Measurements from ENCODE around the gene FBRSL1. TPM values are rescaled to one million over a fixed set of nuclear protein-coding genes. Genes with fewer than 3 reads are reported as not detected.
"Not testable (repeated sequence)": the region's sequence is repeated elsewhere in the genome, so short reads cannot be mapped to it uniquely, and the experiment has no call there.

Gene FBRSL1
- total RNA-seq, 1 experiment from 2014 or later: 15.7 TPM

- Histone ChIP-seq H3K27ac (no peak overlapping the region), H3K9me3 (replicated peaks) (no peaks in the 10 kb centered on the region), H3K4me1 (no peaks in the 10 kb centered on the region), H3K4me3 (no peak overlapping the region), H3K36me3 (no peaks in the 10 kb centered on the region), H3K27me3 (no peaks in the 10 kb centered on the region)
- DNase-seq: no peak
These were observed 15.7 kb upstream of the FBRSL1 start for GRCh38 chr12:132474237-132474741.

- not testable (repeated sequence) for H3K9me3 ChIP-seq (replicated peaks); H3K27ac ChIP-seq; H3K4me3 ChIP-seq; DNase-seq; H3K27me3 ChIP-seq; H3K4me1 ChIP-seq; H3K36me3 ChIP-seq
These were observed 15.1 kb upstream of the FBRSL1 start for GRCh38 chr12:132474799-132475303.

GRCh38 chr12:132475304-132476037 lies 14.5 kb upstream of the FBRSL1 start:
- Histone ChIP-seq H3K4me1 (no peaks in the 10 kb centered on the region), H3K4me3 (no peak overlapping the region), H3K27me3 (no peaks in the 10 kb centered on the region), H3K36me3 (no peaks in the 10 kb centered on the region), H3K27ac (no peak overlapping the region), H3K9me3 (replicated peaks) (no peaks in the 10 kb centered on the region)
- DNase-seq: no peak

GRCh38 chr12:132476038-132476414 lies 13.9 kb upstream of the FBRSL1 start:
- no peaks in the 10 kb centered on the region for H3K9me3 ChIP-seq (replicated peaks)
- no peak overlapping the region for H3K27ac ChIP-seq
- H3K27me3 ChIP-seq: no peaks in the 10 kb centered on the region
- H3K36me3 ChIP-seq: no peaks in the 10 kb centered on the region
- H3K4me1 ChIP-seq: no peaks in the 10 kb centered on the region
- DNase-seq: no peak
- no peak overlapping the region for H3K4me3 ChIP-seq

- H3K9me3 ChIP-seq (replicated peaks): no peaks in the 10 kb centered on the region
- H3K4me1 ChIP-seq: no peaks in the 10 kb centered on the region
- DNase-seq: no peak
- H3K27me3 ChIP-seq: no peaks in the 10 kb centered on the region
- no peak overlapping the region for H3K4me3 ChIP-seq
- H3K36me3 ChIP-seq: no peaks in the 10 kb centered on the region
- no peak overlapping the region for H3K27ac ChIP-seq
These were observed 13.5 kb upstream of the FBRSL1 start for GRCh38 chr12:132476421-132476820.

GRCh38 chr12:132477017-132477702 lies 12.8 kb upstream of the FBRSL1 start:
- no peaks in the 10 kb centered on the region for H3K36me3 ChIP-seq
- no peaks in the 10 kb centered on the region for H3K4me1 ChIP-seq
- no peaks in the 10 kb centered on the region for H3K27me3 ChIP-seq
- H3K9me3 ChIP-seq (replicated peaks): no peaks in the 10 kb centered on the region
- no peak overlapping the region for H3K4me3 ChIP-seq
- no peak overlapping the region for H3K27ac ChIP-seq
- peak; percentile 61 to 62 for DNase-seq

GRCh38 chr12:132477703-132478432 lies 12.1 kb upstream of the FBRSL1 start:
- H3K4me3 ChIP-seq: no peak overlapping the region
- H3K9me3 ChIP-seq (replicated peaks): no peaks in the 10 kb centered on the region
- no peaks in the 10 kb centered on the region for H3K36me3 ChIP-seq
- H3K27ac ChIP-seq: no peak overlapping the region
- DNase-seq: no peak
- no peaks in the 10 kb centered on the region for H3K27me3 ChIP-seq
- no peaks in the 10 kb centered on the region for H3K4me1 ChIP-seq

- no peak overlapping the region for H3K27ac ChIP-seq
- H3K4me1 ChIP-seq: no peaks in the 10 kb centered on the region
- H3K36me3 ChIP-seq: no peaks in the 10 kb centered on the region
- no peak for DNase-seq
- H3K27me3 ChIP-seq: no peaks in the 10 kb centered on the region
- H3K4me3 ChIP-seq: no peak overlapping the region
- no peaks in the 10 kb centered on the region for H3K9me3 ChIP-seq (replicated peaks)
These were observed 11.5 kb upstream of the FBRSL1 start for GRCh38 chr12:132478433-132478803.

GRCh38 chr12:132478845-132479244 lies 11.1 kb upstream of the FBRSL1 start:
- no peaks in the 10 kb centered on the region for H3K4me1 ChIP-seq
- no peaks in the 10 kb centered on the region for H3K27me3 ChIP-seq
- H3K36me3 ChIP-seq: no peaks in the 10 kb centered on the region
- no peak overlapping the region for H3K4me3 ChIP-seq
- H3K9me3 ChIP-seq (replicated peaks): no peaks in the 10 kb centered on the region
- no peak for DNase-seq
- no peak overlapping the region for H3K27ac ChIP-seq

GRCh38 chr12:132479291-132479690 lies 10.7 kb upstream of the FBRSL1 start:
- DNase-seq: no peak
- Histone ChIP-seq H3K9me3 (replicated peaks) (no peaks in the 10 kb centered on the region), H3K4me1 (no peaks in the 10 kb centered on the region), H3K27me3 (no peaks in the 10 kb centered on the region), H3K36me3 (no peaks in the 10 kb centered on the region), H3K27ac (no peak overlapping the region), H3K4me3 (no peak overlapping the region)

- Histone ChIP-seq H3K4me1 (no peaks in the 10 kb centered on the region), H3K36me3 (no peaks in the 10 kb centered on the region), H3K4me3 (no peak overlapping the region), H3K9me3 (replicated peaks) (no peaks in the 10 kb centered on the region), H3K27ac (no peak overlapping the region), H3K27me3 (no peaks in the 10 kb centered on the region)
- DNase-seq: no peak
These were observed 9.9 kb upstream of the FBRSL1 start for GRCh38 chr12:132479938-132480622.

- no peaks in the 10 kb centered on the region for H3K9me3 ChIP-seq (replicated peaks)
- no peak for DNase-seq
- H3K4me3 ChIP-seq: no peak overlapping the region
- no peaks in the 10 kb centered on the region for H3K27me3 ChIP-seq
- H3K36me3 ChIP-seq: no peaks in the 10 kb centered on the region
- no peak overlapping the region for H3K27ac ChIP-seq
- H3K4me1 ChIP-seq: no peaks in the 10 kb centered on the region
These were observed 9.3 kb upstream of the FBRSL1 start for GRCh38 chr12:132480623-132481132.

- no peak for DNase-seq
- no peaks in the 10 kb centered on the region for H3K9me3 ChIP-seq (replicated peaks)
- no peaks in the 10 kb centered on the region for H3K36me3 ChIP-seq
- H3K4me3 ChIP-seq: no peak overlapping the region
- H3K27me3 ChIP-seq: no peaks in the 10 kb centered on the region
- no peaks in the 10 kb centered on the region for H3K4me1 ChIP-seq
- no peak overlapping the region for H3K27ac ChIP-seq
These were observed 8.6 kb upstream of the FBRSL1 start for GRCh38 chr12:132481345-132481744.

Data from SJCRH30 (cell line).